Measurements from ENCODE around the gene GALT. TPM values are rescaled to one million over a fixed set of nuclear protein-coding genes. Genes with fewer than 3 reads are reported as not detected.

The GALT gene
- total and polyA plus RNA-seq, 2 of the 4 experiments (the other 2 are of a cell fraction) = 15.8 to 34.6 TPM

GRCh38 chr9:34611251-34611810 is 35.1 kb upstream of the GALT start:
- Histone ChIP-seq H2BK15ac (ENCODE audit: low read depth, low read length) (no peak overlapping the region), H3K4me1 (ENCODE audit: control insufficient read depth, insufficient read depth, low read length) (peaks cover 6% of the 10 kb centered on the region; the same call in 1 of the 2 replicates), H3K27me3 (ENCODE audit: control insufficient read depth, insufficient read depth, low read length) (peaks cover 2% of the 10 kb centered on the region), H4K20me1 (ENCODE audit: insufficient read depth, low read length) (no peaks in the 10 kb centered on the region), H2AFZ (replicated peaks; ENCODE audit: low read length, poor library complexity) (peak overlapping the region; percentile 97), H4K91ac (ENCODE audit: insufficient read depth, low read depth, low read length) (peak overlapping the region; percentile 78), H2BK120ac (ENCODE audit: low read depth, low read length) (0 out of 2 replicates have a peak overlapping the region, but pooled peaks have one; percentile 44), H3K14ac (replicated peaks; ENCODE audit: low read depth, low read length) (peak overlapping the region; percentile 98), H3K4ac (ENCODE audit: low read depth, low read length) (peak overlapping the region; percentile 94), H4K8ac (ENCODE audit: low read depth in 2 of 2, low read length in 2 of 2) (peak overlapping the region; percentile 92 to 99), H3K9ac (ENCODE audit: low read depth, low read length) (peak overlapping the region; percentile 92), H2BK20ac (ENCODE audit: low read depth, low read length) (no peak overlapping the region), H3K27ac (ENCODE audit: insufficient read depth, low read length) (peak overlapping the region; percentile 74), H3K9me3 (ENCODE audit: control insufficient read depth, insufficient read depth, low read length) (no peaks in the 10 kb centered on the region), H3K56ac (ENCODE audit: extremely low read depth, insufficient read depth, low read length) (peak overlapping the region; percentile 80; the same call in 1 of the 2 replicates), H3K9me1 (ENCODE audit: insufficient read depth, low read length) (peaks cover 12% of the 10 kb centered on the region), H3K4me2 (ENCODE audit: low read depth, low read length) (peak overlapping the region; percentile 87), H2AK5ac (ENCODE audit: low read depth, low read length) (peak overlapping the region; percentile 75), H3K18ac (ENCODE audit: low read depth, low read length) (peak overlapping the region; percentile 65), H3K23ac (ENCODE audit: low read depth, low read length) (peak overlapping the region; percentile 90), H3K79me1 (ENCODE audit: low read depth in 1 of 2, low read length in 2 of 2) (peaks cover 8 to 18% of the 10 kb centered on the region in 2 experiments; a peak in 3 of 4 replicates), H3K4me3 (ENCODE audit: insufficient read depth, low read depth, low read length) (peak overlapping the region; percentile 69), H4K5ac (ENCODE audit: low read depth, low read length) (peak overlapping the region; percentile 74), H2AK9ac (replicated peaks; ENCODE audit: low read depth, low read length, poor library complexity) (peak overlapping the region; percentile 90), H3K36me3 (ENCODE audit: control insufficient read depth, insufficient read depth, low read length) (peaks cover 12% of the 10 kb centered on the region), H2BK5ac (ENCODE audit: low read depth, low read length, poor library complexity, severe bottlenecking) (peak overlapping the region; percentile 66)
- WGBS, 2 experiments (ENCODE audit: extremely low coverage in 2 of 2, insufficient read length in 1 of 2) = 48% methylated on average over 5 of the region's 10 CpGs; no CpG with 5 or more reads in 1 of the 2 experiments
- no TSS peak for BruUV-seq (replicated peaks)
- ChIA-PET POLR2A (ENCODE audit: unreplicated experiment) (interaction anchor here (0.6 kb wide), 1 partner anchor 1926 kb away, joined by 4 read pairs; no protein-coding TSS in a partner anchor), CTCF (no interaction called here)
- no peak for DNase-seq
- ATAC-seq (ENCODE audit: low read depth) = peak; percentile 38
- dilution Hi-C loops (cut with HindIII; ENCODE audit: low sequenced_read_pairs, unreplicated experiment) (no loop called here), in situ Hi-C loops (cut with MboI; ENCODE audit: low sequenced_read_pairs) (no loop called here), intact Hi-C loops (cut with micrococcal nuclease) (no loop called here)
- TF ChIP-seq ELK1 (IDR thresholded peaks at IDR 0.05; ENCODE audit: borderline replicate concordance, low read depth, low read length) (no peak), CTCF (conservative IDR thresholded peaks at IDR 0.05; ENCODE audit: low read depth, low read length) (no peak), RFX5 (IDR thresholded peaks at IDR 0.05; ENCODE audit: low read depth, low read length) (no peak), NFE2L2 (IDR thresholded peaks at IDR 0.05; ENCODE audit: low read depth, low read length) (no peak), FOS (IDR thresholded peaks at IDR 0.05; ENCODE audit: low read depth, low read length) (no peak), USF2 (IDR thresholded peaks at IDR 0.05; ENCODE audit: low read depth, low read length) (no peak), POLR2A (IDR thresholded peaks at IDR 0.05; ENCODE audit: low read depth, low read length) (no peak), MXI1 (IDR thresholded peaks at IDR 0.05; ENCODE audit: borderline replicate concordance, low read depth, low read length) (no peak), RCOR1 (IDR thresholded peaks at IDR 0.05; ENCODE audit: insufficient replicate concordance, low read length) (no peak)
